ENCODE data around the gene HIVEP3.

HIVEP3 gene

DNA sequence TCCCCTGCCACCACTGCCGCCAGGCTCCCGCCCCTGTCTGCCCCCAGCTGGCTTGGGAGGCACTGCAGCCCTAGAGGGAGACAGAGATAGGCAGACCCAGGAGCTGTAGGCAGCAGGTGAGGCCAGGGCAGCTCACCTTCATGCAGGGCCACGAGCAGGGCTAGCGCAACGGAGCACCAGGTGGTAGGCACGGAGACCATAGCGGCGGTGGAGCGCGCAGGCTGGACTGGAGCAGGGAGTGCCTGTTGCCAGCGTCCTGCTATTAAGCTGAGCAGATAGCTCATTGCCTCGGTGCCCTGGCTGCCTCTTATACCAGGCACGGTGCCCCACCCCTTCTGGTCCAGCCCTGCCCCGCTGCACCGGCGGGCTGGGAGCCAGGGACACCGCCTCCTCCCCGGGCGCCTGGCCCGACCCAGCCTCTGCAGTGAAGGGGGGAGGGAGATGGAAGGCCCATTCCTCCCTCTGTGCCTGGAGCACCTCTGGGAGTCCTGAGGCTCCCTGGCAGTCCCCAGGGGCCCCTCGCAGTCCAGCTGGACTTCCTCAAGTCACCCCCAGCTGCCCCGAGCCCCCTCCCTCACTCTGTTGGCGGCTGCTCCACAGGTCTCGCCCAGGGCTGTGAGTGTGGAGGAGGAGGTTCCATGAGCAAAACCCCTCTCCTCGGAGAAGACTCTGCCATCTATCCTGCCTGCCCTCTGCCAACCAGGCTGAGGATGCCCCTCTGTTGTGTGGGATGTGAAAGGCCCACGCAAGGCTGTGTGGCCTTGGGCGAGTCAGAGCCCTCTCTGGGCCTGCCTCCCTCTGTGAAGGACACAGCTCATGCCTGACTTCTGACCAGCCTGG lies 434.1 kb downstream of the HIVEP3 start, which contains the start of gene EDN2:
TSS of gene EDN2 (minus strand) at position 282 of the 840 bp plus-strand sequence. CDS start at position 200, 82 bp downstream.
- peaks cover 39% of the 10 kb centered on the region for H3K27me3 Mint-ChIP-seq
- no peak for ATAC-seq (replicated peaks; ENCODE audit: extremely low read depth, poor library complexity, severe bottlenecking)
- H3K4me1 Mint-ChIP-seq, result no peaks in the 10 kb centered on the region
- H3K9me3 Mint-ChIP-seq, result no peaks in the 10 kb centered on the region
- H3K4me3 Mint-ChIP-seq, result no peak within 1 kb of the TSS
- H3K36me3 Mint-ChIP-seq (ENCODE audit: insufficient read depth), result no peaks in the 10 kb centered on the region
- DNase-seq (ENCODE audit: low spot score in 2 of 2), result no peak
- H3K27ac Mint-ChIP-seq (ENCODE audit: low read depth), result no peak within 1 kb of the TSS

GRCh38 chr1:41483960-41484401 lies 434.7 kb downstream of the HIVEP3 start:
- Mint-ChIP-seq H3K4me1 (no peaks in the 10 kb centered on the region), H3K27ac (ENCODE audit: low read depth) (no peak overlapping the region), H3K9me3 (no peaks in the 10 kb centered on the region), H3K27me3 (peaks cover 33% of the 10 kb centered on the region), H3K36me3 (ENCODE audit: insufficient read depth) (no peaks in the 10 kb centered on the region), H3K4me3 (no peak overlapping the region)
- DNase-seq (ENCODE audit: low spot score in 2 of 2) (no peak), ATAC-seq (replicated peaks; ENCODE audit: extremely low read depth, poor library complexity, severe bottlenecking) (no peak)

DNA sequence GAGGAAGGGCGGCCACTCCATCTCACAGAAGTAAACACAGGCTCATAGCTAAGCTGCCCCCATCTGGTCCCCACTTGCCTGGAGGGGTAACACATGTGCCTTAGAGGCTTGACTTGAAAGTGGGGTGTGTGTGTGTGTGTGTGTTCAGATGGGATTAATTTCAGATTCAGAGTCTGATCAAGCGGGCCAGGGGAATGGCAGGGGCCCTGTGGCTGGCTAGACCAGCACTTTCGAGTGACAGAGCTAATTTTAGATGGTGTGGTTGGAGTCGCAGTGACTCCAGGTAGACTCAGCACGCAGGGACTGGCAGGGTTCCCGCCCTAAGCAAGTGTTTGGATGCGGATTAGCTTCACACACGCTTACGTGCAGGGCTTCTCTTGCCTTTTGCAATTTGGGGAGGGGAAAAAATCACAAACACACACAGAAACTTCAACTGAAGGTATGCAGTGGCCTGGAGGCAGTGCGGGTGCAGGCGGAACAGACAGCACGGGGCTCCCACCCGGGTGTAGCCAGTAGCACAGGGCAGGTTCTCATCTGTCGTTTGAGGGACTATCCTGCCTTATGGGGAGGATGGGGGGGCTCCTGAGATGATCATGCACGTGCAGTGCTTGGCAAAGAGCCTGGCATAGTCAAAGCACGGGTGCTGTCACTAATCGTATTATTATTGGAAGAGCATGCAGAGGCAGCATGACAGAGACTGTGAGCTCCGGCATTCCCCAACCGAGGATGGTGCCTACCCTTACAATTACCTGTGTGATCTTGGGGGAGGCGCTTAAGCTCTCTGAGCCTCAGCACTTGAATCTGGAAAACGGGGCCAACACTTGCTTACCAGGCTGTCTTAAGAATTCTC lies 435.5 kb downstream of the HIVEP3 start:
- Mint-ChIP-seq H3K4me3 (no peak overlapping the region), H3K27ac (ENCODE audit: low read depth) (no peak overlapping the region), H3K36me3 (ENCODE audit: insufficient read depth) (no peaks in the 10 kb centered on the region), H3K27me3 (peaks cover 33% of the 10 kb centered on the region), H3K9me3 (no peaks in the 10 kb centered on the region), H3K4me1 (no peaks in the 10 kb centered on the region)
- DNase-seq (ENCODE audit: low spot score in 2 of 2) (no peak), ATAC-seq (replicated peaks; ENCODE audit: extremely low read depth, poor library complexity, severe bottlenecking) (no peak)

DNA sequence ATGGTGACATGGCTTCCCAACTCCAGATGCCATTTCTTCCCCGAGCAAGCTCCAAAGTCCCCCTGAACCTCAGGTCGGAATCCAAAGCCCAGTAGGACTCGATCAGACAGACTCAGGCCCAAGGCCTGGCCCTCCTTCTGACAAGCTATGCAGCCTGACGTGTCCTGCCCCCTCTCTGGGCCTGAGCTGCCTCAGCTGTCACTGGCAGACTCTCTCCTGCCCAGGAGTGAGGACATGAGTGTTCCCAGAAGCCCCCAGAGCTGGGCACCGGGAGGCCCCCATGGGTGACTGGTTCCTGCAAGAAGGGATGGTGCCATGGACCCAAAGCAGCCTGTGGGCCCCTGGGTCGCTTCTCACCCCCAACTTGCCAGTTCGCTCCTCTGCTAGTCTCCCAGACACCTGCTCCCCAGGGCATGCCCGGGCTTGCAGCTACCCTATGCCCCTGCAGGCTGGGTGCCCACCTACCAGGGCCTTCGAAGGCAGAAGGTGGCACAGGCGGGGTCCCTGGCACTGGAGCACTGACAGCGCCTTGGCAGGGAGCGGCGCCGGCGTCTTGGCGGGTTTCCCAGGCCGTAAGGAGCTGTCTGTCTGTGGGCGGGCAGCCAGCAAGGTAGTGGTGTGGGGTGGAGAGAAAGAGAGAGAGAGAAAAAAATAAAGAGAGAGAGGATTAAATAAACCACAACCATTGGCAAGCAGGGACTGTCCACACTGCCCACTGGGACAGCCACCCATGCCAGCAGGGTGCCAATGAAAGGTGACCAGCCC lies 436.5 kb downstream of the HIVEP3 start:
- Mint-ChIP-seq H3K4me1 (no peaks in the 10 kb centered on the region), H3K27ac (ENCODE audit: low read depth) (no peak overlapping the region), H3K9me3 (no peaks in the 10 kb centered on the region), H3K27me3 (peaks cover 32% of the 10 kb centered on the region), H3K36me3 (ENCODE audit: insufficient read depth) (no peaks in the 10 kb centered on the region), H3K4me3 (no peak overlapping the region)
- DNase-seq (ENCODE audit: low spot score in 2 of 2), result no peak
- no peak for ATAC-seq (replicated peaks; ENCODE audit: extremely low read depth, poor library complexity, severe bottlenecking)

DNA sequence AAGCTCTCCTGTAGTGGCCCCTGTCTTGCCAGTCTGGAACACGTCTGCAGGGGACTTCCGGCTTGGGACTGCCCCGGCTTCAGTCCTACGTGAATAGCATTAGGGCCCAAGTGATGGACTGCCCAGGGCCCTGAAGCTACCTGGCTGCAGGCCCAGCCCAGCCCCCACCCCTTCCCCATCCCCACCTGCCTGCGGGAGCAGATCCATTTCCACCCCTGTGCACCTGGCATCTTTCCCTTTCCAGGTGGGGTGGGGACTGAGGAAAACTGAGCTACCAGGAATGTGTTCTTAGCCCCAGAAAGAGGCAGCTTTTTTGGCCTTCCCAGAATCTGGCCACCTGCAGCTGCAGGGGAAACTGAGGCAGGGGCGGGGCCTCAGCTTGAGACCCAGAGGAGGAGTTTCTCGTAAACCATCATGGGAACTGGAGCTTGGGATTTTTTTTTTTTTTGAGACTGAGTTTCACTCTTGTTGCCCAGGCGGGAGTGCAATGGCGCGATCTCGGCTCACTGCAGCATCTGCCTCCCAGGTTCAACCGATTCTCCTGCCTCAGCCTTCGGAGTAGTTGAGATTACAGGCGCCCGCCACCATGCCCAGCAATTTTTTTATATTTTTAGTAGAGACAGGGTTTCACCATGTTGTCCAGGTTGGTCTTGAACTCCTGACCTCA lies 437.5 kb downstream of the HIVEP3 start:
- Mint-ChIP-seq H3K27me3 (peaks cover 23% of the 10 kb centered on the region), H3K4me1 (no peaks in the 10 kb centered on the region), H3K36me3 (ENCODE audit: insufficient read depth) (no peaks in the 10 kb centered on the region), H3K9me3 (no peaks in the 10 kb centered on the region), H3K4me3 (no peak overlapping the region), H3K27ac (ENCODE audit: low read depth) (no peak overlapping the region)
- ATAC-seq (replicated peaks; ENCODE audit: extremely low read depth, poor library complexity, severe bottlenecking) (no peak), DNase-seq (ENCODE audit: low spot score in 2 of 2) (no peak)

DNA sequence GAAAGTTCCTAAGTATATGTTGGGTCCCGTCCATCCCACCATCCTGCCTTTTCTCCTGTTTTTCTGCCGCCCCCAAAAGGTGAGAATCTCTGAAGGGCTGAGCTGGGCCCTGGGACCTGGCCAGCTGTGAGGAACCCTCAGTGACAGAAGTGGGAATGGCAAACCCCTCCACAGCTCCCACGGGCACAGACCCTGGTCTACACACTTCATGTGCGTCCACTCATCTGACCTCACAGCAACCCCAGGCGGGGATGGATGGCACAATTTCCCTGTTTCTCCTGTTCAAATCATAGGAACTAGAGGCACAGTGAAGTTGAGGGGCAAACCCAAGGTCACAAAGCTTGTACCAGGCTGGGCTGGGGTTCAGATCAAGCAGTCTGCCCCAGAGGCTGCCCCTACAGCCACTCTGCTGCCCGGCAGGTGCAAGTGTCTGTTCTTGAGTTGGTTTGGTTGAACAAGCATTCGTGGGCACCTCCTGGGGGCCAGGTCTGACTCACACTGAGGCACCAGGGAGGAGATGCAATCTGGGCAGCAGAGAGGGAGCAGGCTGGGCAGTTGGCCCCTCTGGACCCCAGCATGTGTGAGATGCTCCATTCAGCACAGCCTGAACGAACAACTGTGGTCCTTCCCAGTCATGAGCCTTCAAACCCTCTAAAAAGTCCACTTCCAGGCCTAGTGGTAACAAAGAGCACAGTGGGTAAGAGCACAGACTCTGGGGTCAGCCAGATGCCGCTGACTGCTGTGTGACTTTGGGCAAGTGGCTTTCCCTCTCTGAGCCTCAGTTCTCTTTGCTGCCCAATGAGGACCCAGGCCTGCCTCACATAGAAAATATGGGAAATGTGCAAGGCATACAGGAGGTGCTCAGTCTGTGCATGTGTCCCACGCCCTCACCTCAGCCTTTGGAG lies 438.3 kb downstream of the HIVEP3 start:
- H3K9me3 Mint-ChIP-seq, result no peaks in the 10 kb centered on the region
- no peak overlapping the region for H3K4me3 Mint-ChIP-seq
- no peaks in the 10 kb centered on the region for H3K4me1 Mint-ChIP-seq
- DNase-seq (ENCODE audit: low spot score in 2 of 2), result no peak
- no peak for ATAC-seq (replicated peaks; ENCODE audit: extremely low read depth, poor library complexity, severe bottlenecking)
- peaks cover 22% of the 10 kb centered on the region for H3K27me3 Mint-ChIP-seq
- H3K36me3 Mint-ChIP-seq (ENCODE audit: insufficient read depth), result no peaks in the 10 kb centered on the region
- H3K27ac Mint-ChIP-seq (ENCODE audit: low read depth), result no peak overlapping the region

DNA sequence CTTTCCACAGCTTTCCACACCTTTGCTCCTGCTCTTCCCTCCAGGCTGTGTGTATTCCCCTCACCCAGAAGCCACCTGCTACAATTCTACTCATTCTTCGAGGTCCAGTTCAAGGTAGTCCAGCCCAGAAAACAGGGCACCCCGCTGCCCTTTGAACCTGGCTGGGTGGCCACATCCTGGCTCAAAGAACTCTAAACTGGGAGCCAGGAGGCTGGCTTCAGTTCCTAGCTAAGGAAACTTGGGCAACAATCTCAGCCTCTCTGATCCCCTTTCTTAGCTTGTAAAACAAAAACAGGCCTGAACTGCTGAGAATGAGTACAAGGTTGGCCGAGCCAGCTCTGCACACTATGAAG lies 438.9 kb downstream of the HIVEP3 start:
- no peak overlapping the region for H3K27ac Mint-ChIP-seq (ENCODE audit: low read depth)
- H3K27me3 Mint-ChIP-seq, result peaks cover 28% of the 10 kb centered on the region
- H3K36me3 Mint-ChIP-seq (ENCODE audit: insufficient read depth), result no peaks in the 10 kb centered on the region
- no peak overlapping the region for H3K4me3 Mint-ChIP-seq
- no peak for ATAC-seq (replicated peaks; ENCODE audit: extremely low read depth, poor library complexity, severe bottlenecking)
- H3K4me1 Mint-ChIP-seq, result no peaks in the 10 kb centered on the region
- no peak for DNase-seq (ENCODE audit: low spot score in 2 of 2)
- no peaks in the 10 kb centered on the region for H3K9me3 Mint-ChIP-seq

DNA sequence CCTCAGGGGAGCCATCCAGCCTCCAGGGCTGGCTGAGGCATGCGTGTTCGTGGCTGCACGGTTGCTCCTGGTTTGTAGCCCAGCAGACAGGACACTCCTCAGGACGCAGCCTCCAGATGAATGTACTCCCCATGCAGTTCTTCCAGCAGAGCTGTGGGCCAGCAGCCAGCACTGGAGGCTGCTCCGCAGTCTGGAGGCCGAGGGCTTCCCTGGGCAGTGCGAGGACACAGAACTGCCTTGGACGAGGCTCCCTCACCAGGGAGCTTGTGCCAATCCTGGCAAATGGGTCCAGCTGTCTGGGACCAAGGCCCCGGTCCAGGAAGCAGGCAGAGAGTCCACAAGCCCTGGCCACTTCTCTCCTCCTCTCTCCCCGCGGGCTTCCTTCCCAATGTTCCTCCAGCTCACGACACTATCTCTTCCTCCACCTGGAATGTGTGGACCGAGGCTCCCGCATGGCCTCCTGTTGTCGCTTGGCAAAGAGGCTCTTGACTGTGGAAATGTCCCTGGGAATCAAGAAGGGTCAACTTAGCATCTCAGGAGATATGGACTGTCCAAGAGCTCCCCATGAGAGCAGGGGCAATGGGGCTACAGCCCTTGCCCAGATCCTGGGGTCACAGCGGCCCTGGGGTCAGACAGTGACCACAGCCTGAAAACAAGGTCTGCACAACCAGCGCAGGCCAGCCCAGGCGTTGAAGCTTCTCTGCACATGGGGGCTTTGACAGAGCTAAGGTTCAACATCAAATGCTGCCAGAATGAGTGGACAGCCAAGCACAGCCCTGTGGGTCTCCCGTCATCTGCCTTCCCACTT lies 439.5 kb downstream of the HIVEP3 start:
- H3K4me1 Mint-ChIP-seq, result no peaks in the 10 kb centered on the region
- no peaks in the 10 kb centered on the region for H3K36me3 Mint-ChIP-seq (ENCODE audit: insufficient read depth)
- no peak overlapping the region for H3K4me3 Mint-ChIP-seq
- DNase-seq (ENCODE audit: low spot score in 2 of 2) (no peak), ATAC-seq (replicated peaks; ENCODE audit: extremely low read depth, poor library complexity, severe bottlenecking) (no peak)
- H3K9me3 Mint-ChIP-seq, result no peaks in the 10 kb centered on the region
- no peak overlapping the region for H3K27ac Mint-ChIP-seq (ENCODE audit: low read depth)
- H3K27me3 Mint-ChIP-seq, result peaks cover 26% of the 10 kb centered on the region

- Mint-ChIP-seq H3K4me1 (no peaks in the 10 kb centered on the region), H3K9me3 (no peaks in the 10 kb centered on the region), H3K27me3 (peaks cover 17% of the 10 kb centered on the region), H3K36me3 (ENCODE audit: insufficient read depth) (no peaks in the 10 kb centered on the region), H3K27ac (ENCODE audit: low read depth) (no peak overlapping the region), H3K4me3 (no peak overlapping the region)
- no peak for DNase-seq (ENCODE audit: low spot score in 2 of 2)
- no peak for ATAC-seq (replicated peaks; ENCODE audit: extremely low read depth, poor library complexity, severe bottlenecking)
These were observed 440.5 kb downstream of the HIVEP3 start for GRCh38 chr1:41478118-41478748.

GRCh38 chr1:41476807-41477361 lies 441.8 kb downstream of the HIVEP3 start:
- no peaks in the 10 kb centered on the region for H3K36me3 Mint-ChIP-seq (ENCODE audit: insufficient read depth)
- H3K27me3 Mint-ChIP-seq, result peaks cover 11% of the 10 kb centered on the region
- no peak for DNase-seq (ENCODE audit: low spot score in 2 of 2)
- H3K4me3 Mint-ChIP-seq, result no peak overlapping the region
- no peaks in the 10 kb centered on the region for H3K9me3 Mint-ChIP-seq
- no peak for ATAC-seq (replicated peaks; ENCODE audit: extremely low read depth, poor library complexity, severe bottlenecking)
- H3K27ac Mint-ChIP-seq (ENCODE audit: low read depth), result no peak overlapping the region
- H3K4me1 Mint-ChIP-seq, result no peaks in the 10 kb centered on the region

Measured in central memory CD8-positive, alpha-beta T cell (primary cell).